ENCODE results near the gene ZMYM3.
"Not testable (repeated sequence)": the region's sequence is repeated elsewhere in the genome, so short reads cannot be mapped to it uniquely, and the experiment has no call there.

ZMYM3 gene

GRCh38 chrX:71254092-71254963 lies at the start of gene ZMYM3:
TSS of gene ZMYM3 (minus strand) at chrX:71254140. CDS start at chrX:71253255, 885 bp downstream.
- peak; percentile 80 for DNase-seq
- Mint-ChIP-seq H3K4me1 (ENCODE audit: low read depth) (peaks cover 35% of the 10 kb centered on the region), H3K36me3 (ENCODE audit: low read depth) (peaks cover 19% of the 10 kb centered on the region), H3K27me3 (peaks cover 13% of the 10 kb centered on the region), H3K4me3 (peak within 1 kb of the TSS; percentile 91), H3K27ac (peak within 1 kb of the TSS; percentile 91), H3K9me3 (no peaks in the 10 kb centered on the region)

GRCh38 chrX:71302461-71303213 lies 48.7 kb upstream of the ZMYM3 start:
- Mint-ChIP-seq H3K27ac (peak overlapping the region; percentile 44), H3K4me3 (no peak overlapping the region), H3K36me3 (ENCODE audit: low read depth) (peaks cover 78% of the 10 kb centered on the region), H3K9me3 (no peaks in the 10 kb centered on the region), H3K4me1 (ENCODE audit: low read depth) (peaks cover 19% of the 10 kb centered on the region), H3K27me3 (peaks cover 17% of the 10 kb centered on the region)
- no peak for DNase-seq

- peaks cover 20% of the 10 kb centered on the region for H3K27me3 Mint-ChIP-seq
- H3K27ac Mint-ChIP-seq: peak within 1 kb of the TSS; percentile 44
- no peak within 1 kb of the TSS for H3K4me3 Mint-ChIP-seq
- peaks cover 89% of the 10 kb centered on the region for H3K36me3 Mint-ChIP-seq (ENCODE audit: low read depth)
- DNase-seq: no peak
- H3K4me1 Mint-ChIP-seq (ENCODE audit: low read depth): peaks cover 19% of the 10 kb centered on the region
- no peaks in the 10 kb centered on the region for H3K9me3 Mint-ChIP-seq
Measured at GRCh38 chrX:71301195-71301924, 47.4 kb upstream of the ZMYM3 start, which contains the start of gene ITGB1BP2. TSS of gene ITGB1BP2 (plus strand) at chrX:71301750. CDS start at chrX:71301807, 57 bp downstream.

- DNase-seq, H3K27ac Mint-ChIP-seq, H3K4me3 Mint-ChIP-seq, H3K9me3 Mint-ChIP-seq: not testable (repeated sequence)
- peaks cover 95% of the 10 kb centered on the region for H3K36me3 Mint-ChIP-seq (ENCODE audit: low read depth)
- peaks cover 19% of the 10 kb centered on the region for H3K4me1 Mint-ChIP-seq (ENCODE audit: low read depth)
- H3K27me3 Mint-ChIP-seq: peaks cover 19% of the 10 kb centered on the region
Measured at GRCh38 chrX:71300495-71300894, 46.6 kb upstream of the ZMYM3 start.

GRCh38 chrX:71300064-71300463 lies 46.1 kb upstream of the ZMYM3 start:
- Mint-ChIP-seq H3K4me1 (ENCODE audit: low read depth) (peaks cover 19% of the 10 kb centered on the region), H3K36me3 (ENCODE audit: low read depth) (peaks cover 90% of the 10 kb centered on the region), H3K27me3 (peaks cover 17% of the 10 kb centered on the region)
- not testable (repeated sequence) for H3K9me3 Mint-ChIP-seq, H3K27ac Mint-ChIP-seq, DNase-seq, H3K4me3 Mint-ChIP-seq

- peaks cover 88% of the 10 kb centered on the region for H3K36me3 Mint-ChIP-seq (ENCODE audit: low read depth)
- DNase-seq: no peak
- peak overlapping the region; percentile 26 for H3K27ac Mint-ChIP-seq
- no peaks in the 10 kb centered on the region for H3K9me3 Mint-ChIP-seq
- peaks cover 17% of the 10 kb centered on the region for H3K27me3 Mint-ChIP-seq
- no peak overlapping the region for H3K4me3 Mint-ChIP-seq
- H3K4me1 Mint-ChIP-seq (ENCODE audit: low read depth): peaks cover 19% of the 10 kb centered on the region
Measured at GRCh38 chrX:71298119-71298518, 44.2 kb upstream of the ZMYM3 start.

- no peak overlapping the region for H3K4me3 Mint-ChIP-seq
- H3K9me3 Mint-ChIP-seq: no peaks in the 10 kb centered on the region
- peaks cover 8% of the 10 kb centered on the region for H3K4me1 Mint-ChIP-seq (ENCODE audit: low read depth)
- no peak overlapping the region for H3K27ac Mint-ChIP-seq
- peaks cover 88% of the 10 kb centered on the region for H3K36me3 Mint-ChIP-seq (ENCODE audit: low read depth)
- no peak for DNase-seq
- peaks cover 21% of the 10 kb centered on the region for H3K27me3 Mint-ChIP-seq
Measured at GRCh38 chrX:71296806-71297205, 42.9 kb upstream of the ZMYM3 start.

- H3K36me3 Mint-ChIP-seq (ENCODE audit: low read depth): peaks cover 76% of the 10 kb centered on the region
- DNase-seq: no peak
- no peaks in the 10 kb centered on the region for H3K9me3 Mint-ChIP-seq
- H3K4me1 Mint-ChIP-seq (ENCODE audit: low read depth): peaks cover 12% of the 10 kb centered on the region
- H3K27me3 Mint-ChIP-seq: peaks cover 19% of the 10 kb centered on the region
- H3K27ac Mint-ChIP-seq: no peak overlapping the region
- H3K4me3 Mint-ChIP-seq: no peak overlapping the region
Measured at GRCh38 chrX:71292669-71293365, 38.9 kb upstream of the ZMYM3 start.

GRCh38 chrX:71291381-71291780 lies 37.4 kb upstream of the ZMYM3 start:
- Mint-ChIP-seq H3K27ac (peak overlapping the region; percentile 77), H3K27me3 (peaks cover 17% of the 10 kb centered on the region), H3K9me3 (no peaks in the 10 kb centered on the region), H3K4me1 (ENCODE audit: low read depth) (peaks cover 14% of the 10 kb centered on the region), H3K36me3 (ENCODE audit: low read depth) (peaks cover 71% of the 10 kb centered on the region), H3K4me3 (no peak overlapping the region)
- no peak for DNase-seq

- Mint-ChIP-seq H3K9me3 (no peaks in the 10 kb centered on the region), H3K4me3 (peak overlapping the region; percentile 91), H3K4me1 (ENCODE audit: low read depth) (peaks cover 18% of the 10 kb centered on the region), H3K27me3 (peaks cover 10% of the 10 kb centered on the region), H3K36me3 (ENCODE audit: low read depth) (peaks cover 57% of the 10 kb centered on the region), H3K27ac (peak overlapping the region; percentile 55)
- DNase-seq: no peak
Measured at GRCh38 chrX:71285929-71286328, 32.0 kb upstream of the ZMYM3 start.

GRCh38 chrX:71283403-71284143 lies 29.6 kb upstream of the ZMYM3 start, which contains the start of gene NONO:
TSS of gene NONO (plus strand) at chrX:71283635. CDS start at chrX:71290638, 7,003 bp downstream.
- Mint-ChIP-seq H3K36me3 (ENCODE audit: low read depth) (peaks cover 42% of the 10 kb centered on the region), H3K9me3 (no peaks in the 10 kb centered on the region), H3K27ac (peak within 1 kb of the TSS; percentile 99), H3K27me3 (peaks cover 12% of the 10 kb centered on the region), H3K4me1 (ENCODE audit: low read depth) (peaks cover 12% of the 10 kb centered on the region), H3K4me3 (peak within 1 kb of the TSS; percentile 91)
- DNase-seq: peak; percentile 79

- H3K9me3 Mint-ChIP-seq: no peaks in the 10 kb centered on the region
- H3K4me1 Mint-ChIP-seq (ENCODE audit: low read depth): peaks cover 11% of the 10 kb centered on the region
- peak overlapping the region; percentile 99 for H3K27ac Mint-ChIP-seq
- peaks cover 11% of the 10 kb centered on the region for H3K27me3 Mint-ChIP-seq
- peak; percentile 75 for DNase-seq
- H3K36me3 Mint-ChIP-seq (ENCODE audit: low read depth): peaks cover 38% of the 10 kb centered on the region
- peak overlapping the region; percentile 91 for H3K4me3 Mint-ChIP-seq
Measured at GRCh38 chrX:71282514-71283402, 28.8 kb upstream of the ZMYM3 start.
